CD4-positive, alpha-beta T cell treated with Interleukin-17A for 4 hours (primary cell): ENCODE data around the gene CYP11A1.
"Not testable (repeated sequence)": the region's sequence is repeated elsewhere in the genome, so short reads cannot be mapped to it uniquely, and the experiment has no call there.

Experiments
- DNase-seq: peaks from one replicate; pipeline ENCODE4 v3.0.0-alpha.2; 2020; ENCODE audit warnings: mixed read lengths

The CYP11A1 gene

GRCh38 chr15:74400313-74400860 is 32.9 kb upstream of the CYP11A1 start:
- DNase-seq: peak; percentile 40

- peak; percentile 52 for DNase-seq
These were observed 32.3 kb upstream of the CYP11A1 start for GRCh38 chr15:74399511-74400312.

- no peak for DNase-seq
These were observed 31.7 kb upstream of the CYP11A1 start for GRCh38 chr15:74399100-74399499.

GRCh38 chr15:74398183-74398582 is 30.7 kb upstream of the CYP11A1 start:
- no peak for DNase-seq

GRCh38 chr15:74397239-74398068 is 30.0 kb upstream of the CYP11A1 start:
- DNase-seq: no peak

- peak; percentile 42 for DNase-seq
These were observed 29.2 kb upstream of the CYP11A1 start for GRCh38 chr15:74396445-74397238.

- no peak for DNase-seq
These were observed 28.6 kb upstream of the CYP11A1 start for GRCh38 chr15:74396146-74396438.

GRCh38 chr15:74395319-74396145 is 28.1 kb upstream of the CYP11A1 start:
- no peak for DNase-seq

GRCh38 chr15:74394090-74394846 is 26.8 kb upstream of the CYP11A1 start:
- DNase-seq: no peak

GRCh38 chr15:74393423-74393822 is 26.0 kb upstream of the CYP11A1 start:
- DNase-seq: no peak

GRCh38 chr15:74392902-74393301 is 25.5 kb upstream of the CYP11A1 start:
- no peak for DNase-seq

GRCh38 chr15:74392451-74392830 is 25.0 kb upstream of the CYP11A1 start:
- DNase-seq: no peak

- DNase-seq: no peak
These were observed 24.4 kb upstream of the CYP11A1 start for GRCh38 chr15:74391582-74392450.

GRCh38 chr15:74390647-74391288 is 23.3 kb upstream of the CYP11A1 start:
- DNase-seq: no peak

GRCh38 chr15:74390049-74390646 is 22.7 kb upstream of the CYP11A1 start:
- DNase-seq: not testable (repeated sequence)

GRCh38 chr15:74389241-74390048 is 22.0 kb upstream of the CYP11A1 start:
- no peak for DNase-seq

- no peak for DNase-seq
These were observed 21.0 kb upstream of the CYP11A1 start for GRCh38 chr15:74388363-74388951.
